Lung (tissue), 12 donors: ENCODE measurements around the gene UBE2L5. TPM values are rescaled to one million over a fixed set of nuclear protein-coding genes. Genes with fewer than 3 reads are reported as not detected.
"Not testable (repeated sequence)": the region's sequence is repeated elsewhere in the genome, so short reads cannot be mapped to it uniquely, and the experiment has no call there.

Source experiments
- ATAC-seq: fragments of 200-7000 bp; cut with Tn5 transposase; one replicate; pipeline ENCODE4 v1.9.1; 2020; ENCODE audit warnings: moderate number of reproducible peaks; ENCODE audit not compliant: insufficient read depth, low FRiP score
- DNase-seq, 3 donors: peaks; one replicate each; pipeline ENCODE4 v3.0.0-alpha.2; 2013 to 2017
- H3K27ac ChIP-seq, 2 donors: one replicate each; pipeline ENCODE4 v1.5.1; 2013; ENCODE audit warnings: mild to moderate bottlenecking in 2 of 2, moderate library complexity in 2 of 2, control low read depth in 1 of 2, inconsistent platforms in 1 of 2, low read depth in 1 of 2, low read length in 1 of 2
- H3K27me3 ChIP-seq, 3 donors: one replicate each; pipeline ENCODE4 v1.5.1; 2013; ENCODE audit warnings: low read length in 2 of 3; ENCODE audit not compliant: control insufficient read depth in 3 of 3, insufficient read depth in 3 of 3
- H3K36me3 ChIP-seq, 4 donors: one replicate each; pipeline ENCODE4 v1.5.1; 2013; ENCODE audit warnings: low read length in 4 of 4, mild to moderate bottlenecking in 1 of 4, moderate library complexity in 1 of 4; ENCODE audit not compliant: control insufficient read depth in 4 of 4, insufficient read depth in 4 of 4
- H3K4me1 ChIP-seq, 5 donors: one replicate each; pipeline ENCODE4 v1.5.1; 2013; ENCODE audit warnings: low read length in 5 of 5, mild to moderate bottlenecking in 2 of 5, moderate library complexity in 1 of 5; ENCODE audit not compliant: control insufficient read depth in 5 of 5, insufficient read depth in 5 of 5
- H3K4me3 ChIP-seq: one replicate; pipeline ENCODE4 v1.5.1; 2013; ENCODE audit warnings: mild to moderate bottlenecking, control low read depth, moderate library complexity
- H3K9ac ChIP-seq, 2 donors: one replicate each; pipeline ENCODE4 v1.5.1; 2013; ENCODE audit warnings: low read length in 2 of 2, control low read depth in 1 of 2; ENCODE audit not compliant: insufficient read depth in 1 of 2
- H3K9me3 ChIP-seq, 4 donors: one replicate each; pipeline ENCODE4 v1.5.1; 2013; ENCODE audit warnings: low read length in 3 of 4, mild to moderate bottlenecking in 1 of 4, moderate library complexity in 1 of 4; ENCODE audit not compliant: control insufficient read depth in 4 of 4, insufficient read depth in 3 of 4
- CTCF ChIP-seq: IDR thresholded peaks from 2 replicates; pipeline ENCODE4 v1.5.1; 2012; ENCODE audit warnings: mild to moderate bottlenecking; ENCODE audit errors: control extremely low read depth, extremely low read depth
- WGBS, 2 donors: extraction: QIAGEN DNeasy Blood & Tissue Kit; methylation state at CpG; one replicate each; pipeline ENCODE4 v1.1.7; 2013; 5-methylcytosine and 5-hydroxymethylcytosine counted together
- polyA plus RNA-seq, 2 donors: library from polyadenylated mRNA; stranded (reverse); fragments of 200-250 nt; gene quantifications; one replicate each; pipeline ENCODE4 v1.2.1, GENCODE V29; 2013
- total RNA-seq, 2 donors: library from RNA; depleted of rRNA in 1 of 2; stranded (reverse); fragments of >200 nt in 1 of 2; gene quantifications; one replicate each; pipeline ENCODE4 v1.2.1, GENCODE V29; 2014 to 2021
- donor health status: control.
- donor health status: control.
- donor health status: Bipolar disorder and iron deficiency.
- donor health status: healthy.
- donor health status: DM: yes; HTN: yes; CAD: no.

UBE2L5 gene
- total and polyA plus RNA-seq, 4 donors, result 0.06 TPM; not detected in 3

GRCh38 chr13:30461279-30462066, 39.2 kb downstream of the UBE2L5 start:
- H3K9me3 ChIP-seq, ATAC-seq, H3K27me3 ChIP-seq, H3K27ac ChIP-seq, H3K4me3 ChIP-seq, H3K9ac ChIP-seq: not testable (repeated sequence)
- H3K36me3 ChIP-seq, result peaks cover 0 to 24% (median 10%) of the 10 kb centered on the region in 4 donors
- peaks cover 0 to 27% (median 0%) of the 10 kb centered on the region in 5 donors for H3K4me1 ChIP-seq
- 77 to 89% methylated on average over 3 of the region's 3 CpGs for WGBS, 2 donors
- peak; percentile 29 for TF ChIP-seq CTCF
- peak in 2 of 3 donors; percentile 59 to 66 for DNase-seq

GRCh38 chr13:30463787-30464495, 41.6 kb downstream of the UBE2L5 start:
- Histone ChIP-seq H3K36me3 (peaks cover 0 to 20% (median 8%) of the 10 kb centered on the region in 4 donors), H3K9ac (peak overlapping the region; percentile 93 to 98), H3K27ac (peak overlapping the region; percentile 93 to 100), H3K4me3 (peak overlapping the region; percentile 46), H3K27me3 (no peaks in the 10 kb centered on the region), H3K9me3 (no peaks in the 10 kb centered on the region), H3K4me1 (peaks cover 0 to 32% (median 0%) of the 10 kb centered on the region in 5 donors)
- 1% methylated on average over 32 of the region's 32 CpGs for WGBS, 2 donors
- peak; percentile 17 to 81 (median 79) for DNase-seq
- no peak for TF ChIP-seq CTCF
- peak; percentile 6 for ATAC-seq

GRCh38 chr13:30464496-30465342, 42.4 kb downstream of the UBE2L5 start:
- peak overlapping the region; percentile 93 to 100 for H3K27ac ChIP-seq
- peaks cover 0 to 32% (median 0%) of the 10 kb centered on the region in 5 donors for H3K4me1 ChIP-seq
- H3K9ac ChIP-seq, result peak overlapping the region; percentile 93 to 98
- ATAC-seq (peak; percentile 67), DNase-seq (peak; percentile 89 to 93 (median 91))
- TF ChIP-seq CTCF, result no peak
- 0 to 1% methylated on average over 59 to 126 of the region's 136 CpGs for WGBS, 2 donors
- peak overlapping the region; percentile 46 for H3K4me3 ChIP-seq
- H3K27me3 ChIP-seq, result no peaks in the 10 kb centered on the region
- H3K36me3 ChIP-seq, result peaks cover 0 to 16% (median 5%) of the 10 kb centered on the region in 4 donors
- no peaks in the 10 kb centered on the region for H3K9me3 ChIP-seq
